Measurements from ENCODE around the gene ZNF516.
A peak's percentile ranks its signal among the peaks of the same experiment; 100 is the strongest.

ZNF516 gene

GRCh38 chr18:76386071-76386470 is 109.0 kb downstream of the ZNF516 start:
- DNase-seq = no peak
- no peak overlapping the region for H3K4me3 Mint-ChIP-seq
- H3K36me3 Mint-ChIP-seq (ENCODE audit: low read depth) = no peaks in the 10 kb centered on the region
- H3K4me1 Mint-ChIP-seq (ENCODE audit: low read depth) = peaks cover 38% of the 10 kb centered on the region
- peaks cover 4% of the 10 kb centered on the region for H3K27me3 Mint-ChIP-seq
- H3K9me3 Mint-ChIP-seq = no peaks in the 10 kb centered on the region
- no peak overlapping the region for H3K27ac Mint-ChIP-seq

GRCh38 chr18:76385681-76385975 is 109.4 kb downstream of the ZNF516 start:
- no peaks in the 10 kb centered on the region for H3K36me3 Mint-ChIP-seq (ENCODE audit: low read depth)
- H3K4me3 Mint-ChIP-seq = no peak overlapping the region
- no peaks in the 10 kb centered on the region for H3K9me3 Mint-ChIP-seq
- no peak for DNase-seq
- H3K4me1 Mint-ChIP-seq (ENCODE audit: low read depth) = peaks cover 38% of the 10 kb centered on the region
- no peak overlapping the region for H3K27ac Mint-ChIP-seq
- peaks cover 4% of the 10 kb centered on the region for H3K27me3 Mint-ChIP-seq

GRCh38 chr18:76384861-76385680 is 110.0 kb downstream of the ZNF516 start:
- DNase-seq = no peak
- H3K9me3 Mint-ChIP-seq = no peaks in the 10 kb centered on the region
- peaks cover 4% of the 10 kb centered on the region for H3K27me3 Mint-ChIP-seq
- peaks cover 36% of the 10 kb centered on the region for H3K4me1 Mint-ChIP-seq (ENCODE audit: low read depth)
- H3K36me3 Mint-ChIP-seq (ENCODE audit: low read depth) = peaks cover 2% of the 10 kb centered on the region
- no peak overlapping the region for H3K4me3 Mint-ChIP-seq
- no peak overlapping the region for H3K27ac Mint-ChIP-seq

- Mint-ChIP-seq H3K36me3 (ENCODE audit: low read depth) (peaks cover 9% of the 10 kb centered on the region), H3K9me3 (no peaks in the 10 kb centered on the region), H3K27ac (no peak overlapping the region), H3K27me3 (peaks cover 4% of the 10 kb centered on the region), H3K4me1 (ENCODE audit: low read depth) (peaks cover 31% of the 10 kb centered on the region), H3K4me3 (no peak overlapping the region)
- no peak for DNase-seq
Observed at GRCh38 chr18:76384114-76384790, 110.8 kb downstream of the ZNF516 start.

GRCh38 chr18:76383636-76384035 is 111.4 kb downstream of the ZNF516 start:
- Mint-ChIP-seq H3K27me3 (peaks cover 4% of the 10 kb centered on the region), H3K4me1 (ENCODE audit: low read depth) (peaks cover 30% of the 10 kb centered on the region), H3K9me3 (no peaks in the 10 kb centered on the region), H3K36me3 (ENCODE audit: low read depth) (peaks cover 9% of the 10 kb centered on the region), H3K4me3 (no peak overlapping the region), H3K27ac (no peak overlapping the region)
- no peak for DNase-seq

- H3K4me1 Mint-ChIP-seq (ENCODE audit: low read depth) = peaks cover 25% of the 10 kb centered on the region
- DNase-seq = no peak
- no peak overlapping the region for H3K27ac Mint-ChIP-seq
- peaks cover 15% of the 10 kb centered on the region for H3K36me3 Mint-ChIP-seq (ENCODE audit: low read depth)
- no peak overlapping the region for H3K4me3 Mint-ChIP-seq
- no peaks in the 10 kb centered on the region for H3K9me3 Mint-ChIP-seq
- H3K27me3 Mint-ChIP-seq = peaks cover 7% of the 10 kb centered on the region
Observed at GRCh38 chr18:76382275-76382674, 112.8 kb downstream of the ZNF516 start.

GRCh38 chr18:76380791-76381405 is 114.1 kb downstream of the ZNF516 start:
- Mint-ChIP-seq H3K36me3 (ENCODE audit: low read depth) (peaks cover 15% of the 10 kb centered on the region), H3K4me3 (no peak overlapping the region), H3K9me3 (no peaks in the 10 kb centered on the region), H3K27me3 (peaks cover 3% of the 10 kb centered on the region), H3K27ac (no peak overlapping the region), H3K4me1 (ENCODE audit: low read depth) (peaks cover 25% of the 10 kb centered on the region)
- peak; percentile 59 for DNase-seq

- peaks cover 30% of the 10 kb centered on the region for H3K4me1 Mint-ChIP-seq (ENCODE audit: low read depth)
- DNase-seq = no peak
- peaks cover 3% of the 10 kb centered on the region for H3K9me3 Mint-ChIP-seq
- H3K27me3 Mint-ChIP-seq = peaks cover 3% of the 10 kb centered on the region
- H3K4me3 Mint-ChIP-seq = no peak overlapping the region
- H3K27ac Mint-ChIP-seq = no peak overlapping the region
- H3K36me3 Mint-ChIP-seq (ENCODE audit: low read depth) = peaks cover 15% of the 10 kb centered on the region
Observed at GRCh38 chr18:76380127-76380729, 114.8 kb downstream of the ZNF516 start.

- peaks cover 38% of the 10 kb centered on the region for H3K4me1 Mint-ChIP-seq (ENCODE audit: low read depth)
- H3K36me3 Mint-ChIP-seq (ENCODE audit: low read depth) = peaks cover 15% of the 10 kb centered on the region
- H3K9me3 Mint-ChIP-seq = peaks cover 6% of the 10 kb centered on the region
- DNase-seq = no peak
- H3K27ac Mint-ChIP-seq = no peak overlapping the region
- H3K27me3 Mint-ChIP-seq = peaks cover 3% of the 10 kb centered on the region
- no peak overlapping the region for H3K4me3 Mint-ChIP-seq
Observed at GRCh38 chr18:76379226-76380126, 115.6 kb downstream of the ZNF516 start.

- no peak for DNase-seq
- Mint-ChIP-seq H3K4me1 (ENCODE audit: low read depth) (peaks cover 43% of the 10 kb centered on the region), H3K4me3 (no peak overlapping the region), H3K36me3 (ENCODE audit: low read depth) (peaks cover 15% of the 10 kb centered on the region), H3K27me3 (peaks cover 3% of the 10 kb centered on the region), H3K9me3 (peaks cover 6% of the 10 kb centered on the region), H3K27ac (no peak overlapping the region)
Observed at GRCh38 chr18:76378526-76379215, 116.4 kb downstream of the ZNF516 start.

- H3K4me1 Mint-ChIP-seq (ENCODE audit: low read depth) = peaks cover 53% of the 10 kb centered on the region
- peaks cover 15% of the 10 kb centered on the region for H3K36me3 Mint-ChIP-seq (ENCODE audit: low read depth)
- no peak overlapping the region for H3K4me3 Mint-ChIP-seq
- no peak for DNase-seq
- H3K9me3 Mint-ChIP-seq = peaks cover 6% of the 10 kb centered on the region
- H3K27ac Mint-ChIP-seq = no peak overlapping the region
- peaks cover 3% of the 10 kb centered on the region for H3K27me3 Mint-ChIP-seq
Observed at GRCh38 chr18:76377359-76377756, 117.7 kb downstream of the ZNF516 start.

- Mint-ChIP-seq H3K27ac (peak overlapping the region; percentile 60), H3K4me3 (no peak overlapping the region), H3K27me3 (peaks cover 3% of the 10 kb centered on the region), H3K9me3 (peaks cover 6% of the 10 kb centered on the region), H3K4me1 (ENCODE audit: low read depth) (peaks cover 53% of the 10 kb centered on the region), H3K36me3 (ENCODE audit: low read depth) (peaks cover 15% of the 10 kb centered on the region)
- peak; percentile 51 for DNase-seq
Observed at GRCh38 chr18:76376668-76377358, 118.2 kb downstream of the ZNF516 start.

GRCh38 chr18:76376225-76376624 is 118.8 kb downstream of the ZNF516 start:
- Mint-ChIP-seq H3K27ac (peak overlapping the region; percentile 60), H3K4me3 (no peak overlapping the region), H3K36me3 (ENCODE audit: low read depth) (peaks cover 15% of the 10 kb centered on the region), H3K9me3 (peaks cover 6% of the 10 kb centered on the region), H3K4me1 (ENCODE audit: low read depth) (peaks cover 53% of the 10 kb centered on the region), H3K27me3 (peaks cover 3% of the 10 kb centered on the region)
- DNase-seq = no peak

Data from activated T-cell treated with anti-CD3 and anti-CD28 coated beads, Interleukin-2, amount 50 U/mL, for 24 hours (primary cell).